Tibial artery (tissue), 4 donors: ENCODE data around the gene KREMEN1.

Source experiments
- DNase-seq, 2 donors: peaks; one replicate each; pipeline ENCODE4 v3.0.0-alpha.2; 2019
- H3K27ac ChIP-seq, 2 donors: fragments of 200-600 bp; sonication (generic) in 1 of 2; 1 replicate in 1 of 2; 2 replicates in 1 of 2; pipeline ENCODE4 v1.5.1; 2018 to 2019; ENCODE audit warnings: mild to moderate bottlenecking in 1 of 2
- H3K27me3 ChIP-seq, 2 donors: fragments of 200-600 bp; sonication (generic) in 1 of 2; one replicate each; pipeline versions ENCODE4 v1.5.1 to v1.6.0; 2016 to 2019
- H3K36me3 ChIP-seq, 3 donors: fragments of 200-600 bp; sonication (generic) in 2 of 3; one replicate each; pipeline ENCODE4 v1.5.1; 2016 to 2019; ENCODE audit warnings: mild to moderate bottlenecking in 2 of 3
- H3K4me1 ChIP-seq, 4 donors: fragments of 200-600 bp; sonication (generic) in 2 of 4; 1 replicate in 3 of 4; 2 replicates in 1 of 4; pipeline ENCODE4 v1.5.1; 2016 to 2019
- H3K4me3 ChIP-seq, 2 donors: fragments of 200-600 bp; sonication (generic) in 1 of 2; 1 replicate in 1 of 2; 2 replicates in 1 of 2; pipeline ENCODE4 v1.5.1; 2018 to 2019; ENCODE audit warnings: mild to moderate bottlenecking in 2 of 2
- H3K9me3 ChIP-seq, 3 donors: fragments of 200-600 bp; sonication (generic) in 1 of 3; one replicate each; pipeline ENCODE4 v1.5.1; 2016 to 2019
- CTCF ChIP-seq, 2 experiments: fragments of 200-600 bp in 1 of 2; fragments of 450-650 bp in 1 of 2; IDR thresholded peaks; one replicate each; pipeline ENCODE4 v1.5.1; 2017 to 2019; ENCODE audit warnings: antibody characterized with exemption in 2 of 2, mild to moderate bottlenecking in 1 of 2, moderate library complexity in 1 of 2
- intact Hi-C: fragments of 100-400 bp; cut with DNase I; formaldehyde crosslinking; loops from one replicate; pipeline ENCODE4 v1.15.0; 2023; ENCODE audit warnings: low total_unique reads

Gene KREMEN1

GRCh38 chr22:29133603-29134133, 60.8 kb downstream of the KREMEN1 start:
- Histone ChIP-seq H3K4me3 (no peak overlapping the region), H3K27ac (no peak overlapping the region), H3K4me1 (peaks cover 0 to 6% (median 1%) of the 10 kb centered on the region in 4 donors), H3K27me3 (no peaks in the 10 kb centered on the region), H3K36me3 (peaks cover 0 to 28% (median 0%) of the 10 kb centered on the region in 3 donors), H3K9me3 (no peaks in the 10 kb centered on the region)
- intact Hi-C loops: no loop called here
- TF ChIP-seq CTCF (IDR thresholded peaks at IDR 0.05): no peak
- DNase-seq: no peak

- Histone ChIP-seq H3K36me3 (peaks cover 0 to 36% (median 0%) of the 10 kb centered on the region in 3 donors), H3K4me3 (no peak overlapping the region), H3K4me1 (peaks cover 0 to 3% (median 0%) of the 10 kb centered on the region in 4 donors), H3K9me3 (no peaks in the 10 kb centered on the region), H3K27me3 (no peaks in the 10 kb centered on the region), H3K27ac (no peak overlapping the region)
- intact Hi-C loops: no loop called here
- DNase-seq: no peak
- TF ChIP-seq CTCF (IDR thresholded peaks at IDR 0.05): no peak
Measured at GRCh38 chr22:29134448-29134847, 61.6 kb downstream of the KREMEN1 start.

- Histone ChIP-seq H3K4me3 (no peak overlapping the region), H3K27me3 (no peaks in the 10 kb centered on the region), H3K36me3 (peaks cover 0 to 43% (median 8%) of the 10 kb centered on the region in 3 donors), H3K9me3 (no peaks in the 10 kb centered on the region), H3K27ac (no peak overlapping the region), H3K4me1 (no peaks in the 10 kb centered on the region)
- no peak for TF ChIP-seq CTCF (IDR thresholded peaks at IDR 0.05)
- no peak for DNase-seq
- intact Hi-C loops: no loop called here
Measured at GRCh38 chr22:29136782-29137700, 64.2 kb downstream of the KREMEN1 start.

GRCh38 chr22:29138556-29139305, 65.9 kb downstream of the KREMEN1 start:
- no peak overlapping the region for H3K4me3 ChIP-seq
- intact Hi-C loops: no loop called here

More at GRCh38 chr22:29138556-29139305, 65.9 kb downstream of the KREMEN1 start:
- DNase-seq: no peak
- Histone ChIP-seq H3K27ac (no peak overlapping the region), H3K36me3 (peaks cover 0 to 52% (median 13%) of the 10 kb centered on the region in 3 donors), H3K27me3 (no peaks in the 10 kb centered on the region), H3K4me1 (no peaks in the 10 kb centered on the region), H3K9me3 (no peaks in the 10 kb centered on the region)
- no peak for TF ChIP-seq CTCF (IDR thresholded peaks at IDR 0.05)
